Glutamatergic neuron (in vitro differentiated cells): ENCODE measurements around the gene RAB15. TPM values are rescaled to one million over a fixed set of nuclear protein-coding genes. Genes with fewer than 3 reads are reported as not detected.
A peak's percentile ranks its signal among the peaks of the same experiment; 100 is the strongest.

Experiments used
- DNase-seq: peaks from one replicate; pipeline ENCODE4 v3.0.0; 2022
- H3K27ac Mint-ChIP-seq: one replicate; pipeline ENCODE4 v1.8.0; 2020; ENCODE audit warnings: mild to moderate bottlenecking, mixed read lengths, inconsistent platforms; ENCODE audit not compliant: unreplicated experiment
- H3K27me3 Mint-ChIP-seq: one replicate; pipeline ENCODE4 v1.8.0; 2020; ENCODE audit warnings: mild to moderate bottlenecking, moderate library complexity, mixed read lengths, inconsistent platforms; ENCODE audit not compliant: unreplicated experiment
- H3K36me3 Mint-ChIP-seq: one replicate; pipeline ENCODE4 v1.8.0; 2020; ENCODE audit warnings: mild to moderate bottlenecking, mixed read lengths, inconsistent platforms; ENCODE audit not compliant: unreplicated experiment
- H3K4me1 Mint-ChIP-seq: one replicate; pipeline ENCODE4 v1.8.0; 2020; ENCODE audit warnings: mild to moderate bottlenecking, low read depth, mixed read lengths, inconsistent platforms; ENCODE audit not compliant: unreplicated experiment
- H3K4me3 Mint-ChIP-seq: one replicate; pipeline ENCODE4 v1.8.0; 2020; ENCODE audit warnings: mild to moderate bottlenecking, mixed read lengths, inconsistent platforms; ENCODE audit not compliant: unreplicated experiment
- H3K9me3 Mint-ChIP-seq: one replicate; pipeline ENCODE4 v1.8.0; 2020; ENCODE audit warnings: mild to moderate bottlenecking, moderate library complexity, mixed read lengths, inconsistent platforms; ENCODE audit not compliant: unreplicated experiment
- total RNA-seq: library from RNA; stranded (reverse); fragmentation: NEBNext Ultra II Directional; extraction: Animal tissue kit (Norgen Biotek cat#: 25700); gene quantifications from one replicate; pipeline ENCODE4 v1.2.1, GENCODE V29; 2021; ENCODE audit not compliant: unreplicated experiment
- TF ChIP-seq, protein P1 (sequence below): fragments of 200-600 bp; sonication (generic); IDR thresholded peaks from one replicate; pipeline ENCODE4 v1.5.0; 2021; ENCODE audit not compliant: partially characterized antibody, unreplicated experiment

The RAB15 gene
- total RNA-seq, 1 donor from 2014 or later = 79.5 TPM

DNA sequence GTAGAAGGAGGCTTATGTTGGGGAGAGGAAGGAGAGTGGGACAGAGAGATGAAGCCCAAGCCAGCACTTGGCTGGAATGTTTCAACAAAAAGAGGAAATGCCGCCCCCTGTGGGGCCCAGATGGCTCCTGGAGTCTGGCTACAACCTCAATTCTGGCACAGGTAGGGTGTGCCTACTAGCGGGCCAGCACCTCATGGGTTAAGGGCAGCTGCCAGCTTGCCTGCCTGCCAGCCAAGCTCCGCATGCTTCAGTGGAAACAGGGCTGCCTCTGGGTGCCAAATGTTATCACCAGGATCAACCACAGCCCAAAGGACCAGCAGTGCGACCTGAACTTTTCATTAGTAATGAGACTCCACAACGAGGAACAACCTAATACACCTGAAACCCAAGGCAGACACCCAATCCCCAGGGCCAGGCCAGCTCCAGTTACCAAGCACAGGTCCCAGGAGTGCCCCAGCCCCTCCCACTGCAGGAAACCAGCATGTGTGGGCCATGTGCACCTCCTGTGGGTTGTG lies 11.3 kb downstream of the RAB15 start:
- Mint-ChIP-seq H3K4me1 (peaks cover 2% of the 10 kb centered on the region), H3K36me3 (no peaks in the 10 kb centered on the region), H3K9me3 (no peaks in the 10 kb centered on the region), H3K27ac (no peak overlapping the region), H3K4me3 (no peak overlapping the region), H3K27me3 (no peaks in the 10 kb centered on the region)
- no peak for DNase-seq
- TF ChIP-seq, protein P1, sequence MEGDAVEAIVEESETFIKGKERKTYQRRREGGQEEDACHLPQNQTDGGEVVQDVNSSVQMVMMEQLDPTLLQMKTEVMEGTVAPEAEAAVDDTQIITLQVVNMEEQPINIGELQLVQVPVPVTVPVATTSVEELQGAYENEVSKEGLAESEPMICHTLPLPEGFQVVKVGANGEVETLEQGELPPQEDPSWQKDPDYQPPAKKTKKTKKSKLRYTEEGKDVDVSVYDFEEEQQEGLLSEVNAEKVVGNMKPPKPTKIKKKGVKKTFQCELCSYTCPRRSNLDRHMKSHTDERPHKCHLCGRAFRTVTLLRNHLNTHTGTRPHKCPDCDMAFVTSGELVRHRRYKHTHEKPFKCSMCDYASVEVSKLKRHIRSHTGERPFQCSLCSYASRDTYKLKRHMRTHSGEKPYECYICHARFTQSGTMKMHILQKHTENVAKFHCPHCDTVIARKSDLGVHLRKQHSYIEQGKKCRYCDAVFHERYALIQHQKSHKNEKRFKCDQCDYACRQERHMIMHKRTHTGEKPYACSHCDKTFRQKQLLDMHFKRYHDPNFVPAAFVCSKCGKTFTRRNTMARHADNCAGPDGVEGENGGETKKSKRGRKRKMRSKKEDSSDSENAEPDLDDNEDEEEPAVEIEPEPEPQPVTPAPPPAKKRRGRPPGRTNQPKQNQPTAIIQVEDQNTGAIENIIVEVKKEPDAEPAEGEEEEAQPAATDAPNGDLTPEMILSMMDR = no peak

DNA sequence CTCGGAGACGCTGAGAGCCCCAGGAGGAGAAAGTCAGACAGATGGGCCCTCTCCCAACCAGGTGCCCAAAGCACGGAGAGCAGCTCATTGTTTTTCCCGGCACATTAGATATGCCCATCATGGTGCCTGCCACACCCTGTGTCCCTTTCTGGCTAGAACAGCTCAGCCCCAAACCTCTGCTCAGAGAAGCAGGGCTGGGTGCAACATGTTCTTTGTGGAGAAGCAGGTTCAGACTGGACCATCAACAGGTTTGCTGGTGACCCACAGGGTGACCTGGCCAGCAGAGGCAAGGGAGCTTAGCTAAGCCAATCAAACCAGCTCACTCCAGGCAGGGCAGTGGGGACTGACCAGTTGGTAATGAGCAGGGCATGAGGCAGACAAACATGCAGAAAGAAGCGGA lies 13.4 kb downstream of the RAB15 start:
- no peaks in the 10 kb centered on the region for H3K4me1 Mint-ChIP-seq
- H3K27me3 Mint-ChIP-seq = no peaks in the 10 kb centered on the region
- no peak overlapping the region for H3K27ac Mint-ChIP-seq
- no peak for DNase-seq
- H3K9me3 Mint-ChIP-seq = no peaks in the 10 kb centered on the region
- TF ChIP-seq, protein P1 = no peak
- H3K4me3 Mint-ChIP-seq = no peak overlapping the region
- H3K36me3 Mint-ChIP-seq = peaks cover 4% of the 10 kb centered on the region

DNA sequence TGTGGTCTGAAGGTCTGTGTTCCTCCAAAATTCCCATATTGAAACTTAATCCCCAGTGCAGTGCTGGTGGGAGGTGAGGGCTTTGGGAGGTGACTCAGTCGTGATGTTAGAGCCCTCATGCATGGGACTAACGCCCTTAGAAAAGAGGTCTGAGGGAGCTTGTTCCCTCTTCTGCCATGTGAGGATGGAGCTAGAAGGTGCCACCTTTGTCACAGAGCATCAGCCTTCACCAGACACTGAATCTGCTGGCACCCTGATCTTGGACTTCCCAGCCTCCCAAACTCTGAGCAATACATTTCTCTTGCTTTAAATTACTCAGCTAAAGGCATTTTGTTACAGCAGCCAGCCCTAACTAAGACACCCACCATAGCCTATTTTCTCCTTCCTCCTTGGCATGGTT lies 13.9 kb downstream of the RAB15 start:
- H3K27ac Mint-ChIP-seq = no peak overlapping the region
- no peaks in the 10 kb centered on the region for H3K9me3 Mint-ChIP-seq
- H3K4me1 Mint-ChIP-seq = no peaks in the 10 kb centered on the region
- H3K27me3 Mint-ChIP-seq = no peaks in the 10 kb centered on the region
- DNase-seq = no peak
- TF ChIP-seq, protein P1 = no peak
- peaks cover 4% of the 10 kb centered on the region for H3K36me3 Mint-ChIP-seq
- no peak overlapping the region for H3K4me3 Mint-ChIP-seq

DNA sequence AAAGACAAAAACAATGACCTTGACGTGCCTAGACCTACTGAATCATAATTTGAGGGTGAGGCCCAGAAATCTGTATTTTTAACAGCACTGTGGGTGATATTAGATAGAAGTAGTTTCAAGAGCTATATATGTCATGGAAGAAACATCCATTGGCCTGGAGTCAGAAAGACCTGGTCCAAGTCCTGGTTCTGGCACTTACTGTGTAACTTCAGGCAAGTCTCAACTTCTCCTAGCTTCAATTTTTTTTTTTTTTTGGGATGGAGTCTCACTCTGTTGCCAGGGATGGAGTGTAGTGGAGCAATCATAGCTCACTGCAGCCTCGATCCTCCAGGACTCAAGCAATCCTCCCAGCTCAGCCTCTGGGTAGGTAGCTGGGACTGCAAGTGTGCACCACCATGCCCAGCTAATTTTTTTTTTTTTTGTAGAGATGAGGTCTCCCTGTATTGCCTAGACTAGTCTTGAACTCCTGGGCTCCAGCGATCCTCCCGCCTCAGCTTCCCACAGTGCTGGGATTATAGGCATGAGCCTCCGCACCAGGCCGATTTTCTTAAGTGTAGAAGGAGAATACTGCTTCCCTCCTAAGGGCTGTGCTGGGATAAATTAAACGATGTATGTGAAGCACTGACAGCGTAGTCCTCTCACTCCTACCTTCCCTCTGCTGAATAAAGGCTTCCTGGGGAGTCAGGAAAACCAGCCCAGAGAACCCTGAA lies 15.3 kb downstream of the RAB15 start:
- H3K9me3 Mint-ChIP-seq = no peaks in the 10 kb centered on the region
- H3K27ac Mint-ChIP-seq = no peak overlapping the region
- no peaks in the 10 kb centered on the region for H3K27me3 Mint-ChIP-seq
- no peak for DNase-seq
- H3K4me3 Mint-ChIP-seq = no peak overlapping the region
- TF ChIP-seq, protein P1 = no peak
- peaks cover 4% of the 10 kb centered on the region for H3K36me3 Mint-ChIP-seq
- H3K4me1 Mint-ChIP-seq = no peaks in the 10 kb centered on the region

DNA sequence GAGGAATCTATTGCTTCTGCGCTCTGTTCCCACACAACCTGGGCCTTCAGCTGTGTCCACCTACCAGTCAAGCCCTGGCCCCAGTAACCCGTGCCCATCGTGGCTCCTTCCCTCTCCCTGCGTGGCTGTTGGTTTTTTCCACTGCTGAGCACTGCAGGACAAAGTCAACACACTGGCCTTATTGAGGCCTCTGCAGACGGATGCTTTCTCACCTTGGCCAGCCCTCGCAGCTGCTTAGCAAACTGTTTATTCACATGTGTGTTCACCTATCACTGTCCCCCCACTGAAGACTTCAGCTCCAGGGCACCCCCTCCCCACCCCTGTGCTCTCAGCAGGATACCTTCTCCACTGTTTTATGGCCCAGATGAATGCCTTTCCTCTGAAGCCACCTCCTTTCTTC lies 16.8 kb downstream of the RAB15 start:
- H3K27me3 Mint-ChIP-seq = no peaks in the 10 kb centered on the region
- no peaks in the 10 kb centered on the region for H3K4me1 Mint-ChIP-seq
- H3K9me3 Mint-ChIP-seq = peaks cover 2% of the 10 kb centered on the region
- peak overlapping the region; percentile 15 for H3K27ac Mint-ChIP-seq
- DNase-seq = no peak
- peaks cover 10% of the 10 kb centered on the region for H3K36me3 Mint-ChIP-seq
- H3K4me3 Mint-ChIP-seq = no peak overlapping the region
- TF ChIP-seq, protein P1 = no peak
